ENCODE results near the gene FSIP1. TPM values are rescaled to one million over a fixed set of nuclear protein-coding genes. Genes with fewer than 3 reads are reported as not detected.

Gene FSIP1
- total RNA-seq, 1 experiment from 2014 or later = 3.2 TPM

GRCh38 chr15:39736412-39737195 is 46.0 kb downstream of the FSIP1 start:
- no TSS peak for BruUV-seq (replicated peaks)
- H3K4me1 Mint-ChIP-seq (ENCODE audit: insufficient read depth, unreplicated experiment) = no peaks in the 10 kb centered on the region
- no peaks in the 10 kb centered on the region for H3K9me3 Mint-ChIP-seq (ENCODE audit: unreplicated experiment)
- H3K27me3 Mint-ChIP-seq (ENCODE audit: insufficient read depth, unreplicated experiment) = no peaks in the 10 kb centered on the region
- no peak for DNase-seq (ENCODE audit: unreplicated experiment)
- ChIA-PET CTCF (interaction anchor here (0.5 to 1.5 kb wide), 4 partner anchors 11 to 50 kb away, joined by 3 to 10 read pairs (median 3); no protein-coding TSS in a partner anchor), POLR2A (interaction anchor here (1.3 kb wide), 1 partner anchor 11 kb away, joined by 6 read pairs; no protein-coding TSS in a partner anchor)
- no peaks in the 10 kb centered on the region for H3K36me3 Mint-ChIP-seq (ENCODE audit: insufficient read depth, unreplicated experiment)
- H3K4me3 Mint-ChIP-seq (ENCODE audit: unreplicated experiment) = no peak overlapping the region
- H3K27ac Mint-ChIP-seq (ENCODE audit: low read depth, unreplicated experiment) = no peak overlapping the region
- no peak for TF ChIP-seq CTCF (IDR thresholded peaks at IDR 0.05; ENCODE audit: unreplicated experiment)
- intact Hi-C loops (cut with micrococcal nuclease) = no loop called here

GRCh38 chr15:39735120-39735717 is 47.4 kb downstream of the FSIP1 start:
- no peak overlapping the region for H3K27ac Mint-ChIP-seq (ENCODE audit: low read depth, unreplicated experiment)
- no TSS peak for BruUV-seq (replicated peaks)

GRCh38 chr15:39731266-39731665 is 51.4 kb downstream of the FSIP1 start:
- H3K27ac Mint-ChIP-seq (ENCODE audit: low read depth, unreplicated experiment) = no peak overlapping the region
- BruUV-seq (replicated peaks) = no TSS peak
- POLR2A ChIA-PET = no interaction called here

More at GRCh38 chr15:39735120-39735717, 47.4 kb downstream of the FSIP1 start:
- Mint-ChIP-seq H3K4me1 (ENCODE audit: insufficient read depth, unreplicated experiment) (no peaks in the 10 kb centered on the region), H3K36me3 (ENCODE audit: insufficient read depth, unreplicated experiment) (no peaks in the 10 kb centered on the region), H3K4me3 (ENCODE audit: unreplicated experiment) (no peak overlapping the region), H3K9me3 (ENCODE audit: unreplicated experiment) (no peaks in the 10 kb centered on the region), H3K27me3 (ENCODE audit: insufficient read depth, unreplicated experiment) (no peaks in the 10 kb centered on the region)
- ChIA-PET CTCF (interaction anchor here (0.6 to 2.1 kb wide), 8 partner anchors 16 to 152 kb away, joined by 3 to 10 read pairs (median 4); no protein-coding TSS in a partner anchor), POLR2A (interaction anchor here (0.8 to 1.3 kb wide), 2 partner anchors 13 to 16 kb away, joined by 4 to 6 read pairs; no protein-coding TSS in a partner anchor)
- intact Hi-C loops (cut with micrococcal nuclease) = no loop called here
- no peak for TF ChIP-seq CTCF (IDR thresholded peaks at IDR 0.05; ENCODE audit: unreplicated experiment)
- DNase-seq (ENCODE audit: unreplicated experiment) = no peak

More at GRCh38 chr15:39731266-39731665, 51.4 kb downstream of the FSIP1 start:
- H3K4me1 Mint-ChIP-seq (ENCODE audit: insufficient read depth, unreplicated experiment) = no peaks in the 10 kb centered on the region
- intact Hi-C loops (cut with micrococcal nuclease) = no loop called here
- H3K9me3 Mint-ChIP-seq (ENCODE audit: unreplicated experiment) = peaks cover 7% of the 10 kb centered on the region
- DNase-seq (ENCODE audit: unreplicated experiment) = no peak
- no peak for TF ChIP-seq CTCF (IDR thresholded peaks at IDR 0.05; ENCODE audit: unreplicated experiment)
- H3K4me3 Mint-ChIP-seq (ENCODE audit: unreplicated experiment) = no peak overlapping the region
- H3K27me3 Mint-ChIP-seq (ENCODE audit: insufficient read depth, unreplicated experiment) = no peaks in the 10 kb centered on the region
- H3K36me3 Mint-ChIP-seq (ENCODE audit: insufficient read depth, unreplicated experiment) = no peaks in the 10 kb centered on the region
- CTCF ChIA-PET = interaction anchor here (0.8 kb wide), 1 partner anchor 45 kb away, joined by 4 read pairs; no protein-coding TSS in a partner anchor
